A673 (cell line): Measurements from ENCODE around the gene CHORDC1. TPM values are rescaled to one million over a fixed set of nuclear protein-coding genes. Genes with fewer than 3 reads are reported as not detected.

ENCODE experiments used
- BruUV-seq: library from RNA; stranded (reverse); fragments of 400-500 nt; replicated peaks from 2 replicates; lab custom pipeline; 2021; lab: Mats Ljungman, UMichigan
- CTCF ChIA-PET: fragments of 300-600 bp; sonication (Branson Sonifier 250); formaldehyde crosslinking; loops from one replicate; lab custom pipeline; 2022; ENCODE audit warnings: antibody characterized with exemption; lab: Charles Lee
- POLR2A ChIA-PET: fragments of 300-600 bp; sonication (Branson Sonifier 250); formaldehyde crosslinking; loops from one replicate; lab custom pipeline; 2022; ENCODE audit warnings: antibody characterized with exemption; ENCODE audit not compliant: low non-redundant PET; lab: Charles Lee
- DNase-seq: peaks from one replicate; pipeline ENCODE4 v3.0.0-alpha.2; 2015; ENCODE audit warnings: low spot score
- H3K27ac ChIP-seq: fragments of 200-600 bp; sonication (generic); 2 replicates; pipeline ENCODE4 v1.5.1; 2016; ENCODE audit warnings: mixed run types, low read depth, mild to moderate bottlenecking, mixed read lengths, antibody characterized with exemption, low read length; ENCODE audit not compliant: poor library complexity, severe bottlenecking
- H3K27me3 ChIP-seq: fragments of 200-600 bp; sonication (generic); replicated peaks from 2 replicates; pipeline ENCODE4 v1.6.1; 2017; ENCODE audit warnings: mixed run types, low read depth, mild to moderate bottlenecking, mixed read lengths, antibody characterized with exemption, low read length; ENCODE audit not compliant: insufficient read depth, poor library complexity
- H3K36me3 ChIP-seq: fragments of 200-600 bp; sonication (generic); 2 replicates; pipeline ENCODE4 v1.6.1; 2016; ENCODE audit warnings: mixed run types, mild to moderate bottlenecking, mixed read lengths, antibody characterized with exemption, low read length; ENCODE audit not compliant: insufficient read depth, poor library complexity, severe bottlenecking
- H3K4me1 ChIP-seq: fragments of 200-600 bp; sonication (generic); 2 replicates; pipeline ENCODE4 v1.6.1; 2017; ENCODE audit warnings: mixed run types, mild to moderate bottlenecking, mixed read lengths, antibody characterized with exemption, low read length; ENCODE audit not compliant: insufficient read depth, poor library complexity, severe bottlenecking
- H3K4me3 ChIP-seq: fragments of 200-600 bp; sonication (generic); 2 replicates; pipeline ENCODE4 v1.5.1; 2016; ENCODE audit warnings: low read depth, mixed run types, mild to moderate bottlenecking, mixed read lengths, low read length; ENCODE audit not compliant: poor library complexity, severe bottlenecking
- H3K9me3 ChIP-seq: fragments of 200-600 bp; sonication (generic); 2 replicates; pipeline ENCODE4 v1.6.1; 2016; ENCODE audit warnings: mixed run types, low read depth, mild to moderate bottlenecking, mixed read lengths, antibody characterized with exemption, low read length; ENCODE audit not compliant: poor library complexity, severe bottlenecking
- CTCF ChIP-seq: fragments of 300-800, 200-600 bp; sonication (generic); conservative IDR thresholded peaks from 2 replicates; pipeline ENCODE4 v1.5.1; 2017; ENCODE audit warnings: low read depth, mild to moderate bottlenecking, antibody characterized with exemption, low read length, moderate library complexity, mixed read lengths
- EZH2 ChIP-seq: fragments of 200-600 bp; sonication (generic); IDR thresholded peaks from 2 replicates; pipeline ENCODE4 v1.6.1; 2017; ENCODE audit warnings: borderline replicate concordance, low read depth, mild to moderate bottlenecking, mixed read lengths, antibody characterized with exemption, low read length; ENCODE audit not compliant: poor library complexity, severe bottlenecking
- intact Hi-C: fragments of 100-400 bp; cut with micrococcal nuclease; formaldehyde crosslinking; loops from one replicate; pipeline ENCODE4 v1.10.0; 2022; ENCODE audit not compliant: unreplicated experiment
- total RNA-seq: library from RNA; stranded (reverse); gene quantifications from 2 replicates; pipeline ENCODE4 v1.2.3, GENCODE V29; 2021

Gene CHORDC1
- total RNA-seq, 1 experiment from 2014 or later, result 244 TPM

GRCh38 chr11:90187839-90188238, 35.0 kb downstream of the CHORDC1 start:
- ChIA-PET POLR2A (no interaction called here), CTCF (no interaction called here)
- Histone ChIP-seq H3K4me1 (no peaks in the 10 kb centered on the region), H3K9me3 (no peaks in the 10 kb centered on the region), H3K27me3 (no peaks in the 10 kb centered on the region), H3K4me3 (no peak overlapping the region), H3K27ac (no peak overlapping the region), H3K36me3 (no peaks in the 10 kb centered on the region)
- no TSS peak for BruUV-seq
- no peak for DNase-seq
- intact Hi-C loops, result no loop called here
- no peak for TF ChIP-seq CTCF
- no peak for TF ChIP-seq EZH2

GRCh38 chr11:90179923-90180322, 42.9 kb downstream of the CHORDC1 start:
- Histone ChIP-seq H3K27me3 (no peaks in the 10 kb centered on the region), H3K27ac (no peak overlapping the region), H3K4me1 (no peaks in the 10 kb centered on the region), H3K36me3 (no peaks in the 10 kb centered on the region), H3K9me3 (no peaks in the 10 kb centered on the region), H3K4me3 (no peak overlapping the region)
- TF ChIP-seq EZH2 (no peak), CTCF (no peak)
- no TSS peak for BruUV-seq
- intact Hi-C loops, result no loop called here
- no peak for DNase-seq
- ChIA-PET CTCF (no interaction called here), POLR2A (no interaction called here)

GRCh38 chr11:90178751-90179150, 44.1 kb downstream of the CHORDC1 start:
- Histone ChIP-seq H3K27me3 (no peaks in the 10 kb centered on the region), H3K4me3 (no peak overlapping the region), H3K27ac (no peak overlapping the region), H3K9me3 (no peaks in the 10 kb centered on the region), H3K36me3 (no peaks in the 10 kb centered on the region), H3K4me1 (no peaks in the 10 kb centered on the region)
- DNase-seq, result no peak
- BruUV-seq, result no TSS peak
- ChIA-PET POLR2A (no interaction called here), CTCF (no interaction called here)
- TF ChIP-seq EZH2 (no peak), CTCF (no peak)
- intact Hi-C loops, result no loop called here
